HG03378 (cell line): Measurements from ENCODE around the gene BID.

Experiments
- ATAC-seq: cut with Tn5 transposase; IDR thresholded peaks from one replicate; pipeline ENCODE4 v1.9.1; 2021; ENCODE audit warnings: mild to moderate bottlenecking, moderate library complexity; ENCODE audit not compliant: unreplicated experiment

Gene BID

GRCh38 chr22:17784776-17785175, 10.5 kb upstream of the BID start:
- ATAC-seq: no peak

GRCh38 chr22:17783773-17784480, 9.7 kb upstream of the BID start:
- no peak for ATAC-seq

- ATAC-seq: no peak
These were observed 9.0 kb upstream of the BID start for GRCh38 chr22:17783312-17783711.

GRCh38 chr22:17782621-17783020, 8.4 kb upstream of the BID start:
- ATAC-seq: no peak

GRCh38 chr22:17782158-17782557, 7.9 kb upstream of the BID start:
- no peak for ATAC-seq

- ATAC-seq: peak; percentile 38
These were observed 7.2 kb upstream of the BID start for GRCh38 chr22:17781319-17782031.

GRCh38 chr22:17780741-17781318, 6.6 kb upstream of the BID start:
- no peak for ATAC-seq

GRCh38 chr22:17780116-17780740, 6.0 kb upstream of the BID start:
- ATAC-seq: no peak

- ATAC-seq: peak; percentile 38
These were observed 5.2 kb upstream of the BID start for GRCh38 chr22:17779286-17780115.

GRCh38 chr22:17778412-17778976, 4.2 kb upstream of the BID start:
- ATAC-seq: no peak

- no peak for ATAC-seq
These were observed 3.4 kb upstream of the BID start for GRCh38 chr22:17777717-17778044.

- ATAC-seq: peak; percentile 26
These were observed 2.9 kb upstream of the BID start for GRCh38 chr22:17777005-17777716.

- ATAC-seq: no peak
These were observed 1.7 kb upstream of the BID start for GRCh38 chr22:17775781-17776465.

- ATAC-seq: no peak
These were observed 837 bp upstream of the BID start for GRCh38 chr22:17774926-17775685.

- ATAC-seq: no peak
These were observed 563 bp downstream of the BID start for GRCh38 chr22:17773606-17774205.

GRCh38 chr22:17772958-17773605, 1.2 kb downstream of the BID start:
- no peak for ATAC-seq

GRCh38 chr22:17772249-17772957, 1.9 kb downstream of the BID start:
- ATAC-seq: no peak
